OCI-LY1 (cell line): Measurements from ENCODE around the gene BMPER.

ENCODE experiments used
- H2AFZ ChIP-seq: fragments of 200-600 bp; sonication (generic), shearing (Covaris generic); 2 replicates; pipeline ENCODE4 v1.6.0; 2014; ENCODE audit warnings: antibody characterized with exemption, mild to moderate bottlenecking, low read length
- H3F3A ChIP-seq: fragments of 200-600 bp; sonication (generic), shearing (Covaris generic); 2 replicates; pipeline ENCODE4 v1.6.0; 2014; ENCODE audit warnings: mild to moderate bottlenecking, antibody characterized with exemption, low read length, moderate library complexity; ENCODE audit not compliant: insufficient read depth
- H3K27ac ChIP-seq: fragments of 200-600 bp; sonication (generic); 2 replicates; pipeline ENCODE4 v1.5.1; 2014; ENCODE audit warnings: low read length, mixed run types, mild to moderate bottlenecking, low read depth; ENCODE audit not compliant: poor library complexity, severe bottlenecking
- H3K27me3 ChIP-seq: fragments of 200-600 bp; sonication (generic); 2 replicates; pipeline ENCODE4 v1.6.0; 2014; ENCODE audit warnings: antibody characterized with exemption, mild to moderate bottlenecking, low read length, moderate library complexity; ENCODE audit not compliant: insufficient read depth
- H3K36me3 ChIP-seq: fragments of 200-600 bp; sonication (generic); 2 replicates; pipeline ENCODE4 v1.6.1; 2014; ENCODE audit warnings: mild to moderate bottlenecking, antibody characterized with exemption, low read length, moderate library complexity, mixed read lengths; ENCODE audit not compliant: insufficient read depth
- H3K4me1 ChIP-seq: fragments of 200-600 bp; sonication (generic); 2 replicates; pipeline ENCODE4 v1.5.1; 2014; ENCODE audit warnings: mild to moderate bottlenecking, low read length, moderate library complexity; ENCODE audit not compliant: insufficient read depth, severe bottlenecking
- H3K4me2 ChIP-seq: fragments of 200-600 bp; sonication (generic), shearing (Covaris generic); 2 replicates; pipeline ENCODE4 v1.6.1; 2014; ENCODE audit warnings: low read length
- H3K4me3 ChIP-seq: fragments of 200-600 bp; sonication (generic); 2 replicates; pipeline ENCODE4 v1.5.1; 2014; ENCODE audit warnings: low read length, low read depth, mild to moderate bottlenecking, mixed read lengths; ENCODE audit not compliant: poor library complexity, severe bottlenecking
- H3K79me2 ChIP-seq: fragments of 200-600 bp; shearing (Covaris generic); 2 replicates; pipeline ENCODE4 v1.6.1; 2016; ENCODE audit warnings: mixed run types, low read length, mixed read lengths; ENCODE audit not compliant: insufficient read depth
- H3K9ac ChIP-seq: fragments of 200-600 bp; sonication (generic), shearing (Covaris generic); 2 replicates; pipeline ENCODE4 v1.6.1; 2014; ENCODE audit warnings: mild to moderate bottlenecking, low read length, mixed read lengths
- H3K9me2 ChIP-seq: fragments of 200-600 bp; sonication (generic), shearing (Covaris generic); 2 replicates; pipeline ENCODE4 v1.6.1; 2014; ENCODE audit warnings: low read depth, mild to moderate bottlenecking, low read length, mixed read lengths
- H3K9me3 ChIP-seq: fragments of 200-600 bp; shearing (Covaris generic); 2 replicates; pipeline ENCODE4 v1.6.1; 2014; ENCODE audit warnings: low read length, mixed read lengths
- H4K20me1 ChIP-seq: fragments of 200-600 bp; sonication (generic), shearing (Covaris generic); 2 replicates; pipeline ENCODE4 v1.6.0; 2016; ENCODE audit warnings: mild to moderate bottlenecking, low read length; ENCODE audit not compliant: insufficient read depth
- EZH2 ChIP-seq: fragments of 200-600 bp; sonication (generic), shearing (Covaris generic); IDR thresholded peaks from 2 replicates; pipeline ENCODE4 v1.8.0; 2017; ENCODE audit warnings: borderline replicate concordance, mixed run types, mild to moderate bottlenecking, antibody characterized with exemption, low read length, moderate library complexity, mixed read lengths
- TF ChIP-seq, protein P1 (sequence below): fragments of 200-600 bp; sonication (generic), shearing (Covaris generic); IDR thresholded peaks from 2 replicates; pipeline ENCODE4 v1.5.1; 2017; ENCODE audit warnings: mild to moderate bottlenecking, antibody characterized with exemption, low read length, moderate library complexity, mixed read lengths

Gene BMPER

DNA sequence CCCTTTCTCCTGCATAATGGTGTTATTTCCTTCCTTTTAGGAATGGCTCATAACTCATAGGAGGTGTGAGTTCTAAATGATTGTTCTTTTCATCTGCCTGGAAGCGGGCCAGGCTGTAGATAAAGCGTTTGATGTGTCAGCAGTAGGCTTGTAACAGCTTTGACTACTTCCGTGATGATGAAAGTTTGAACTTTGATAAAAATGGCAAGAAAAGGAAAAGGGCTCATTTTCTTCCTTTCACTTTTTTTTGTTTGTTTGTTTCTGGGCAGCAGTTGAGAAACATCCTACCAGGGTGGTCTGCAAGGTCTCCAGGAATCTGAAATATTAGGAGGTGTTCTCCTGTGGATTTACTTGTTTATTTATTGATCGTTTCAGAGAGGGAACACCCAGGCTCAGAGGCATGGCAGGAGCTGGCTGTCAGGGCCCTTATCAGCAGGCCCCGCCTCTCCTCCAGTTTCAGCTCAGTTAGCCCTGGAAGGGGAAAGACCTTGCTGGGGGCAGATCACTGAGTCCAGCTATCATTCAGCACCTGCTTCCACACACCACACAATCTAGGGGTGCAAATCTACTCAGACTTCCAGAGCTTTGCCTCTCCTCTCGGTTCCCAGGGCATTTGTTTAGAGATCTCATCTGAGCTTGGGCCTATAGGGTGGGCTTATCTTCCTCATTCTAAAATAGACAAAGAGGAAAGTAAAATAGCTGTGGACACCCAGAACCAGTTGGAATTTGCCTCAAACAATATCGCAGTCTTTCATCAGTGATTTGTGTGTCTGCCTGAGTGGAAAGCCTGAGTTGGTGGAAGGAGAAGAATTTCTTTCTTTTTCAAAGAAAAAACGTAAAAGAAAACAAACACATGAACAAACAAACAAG, 130.9 kb downstream of the BMPER start:
- H2AFZ ChIP-seq: no peak overlapping the region
- no peaks in the 10 kb centered on the region for H4K20me1 ChIP-seq
- no peak overlapping the region for H3K27ac ChIP-seq
- H3K27me3 ChIP-seq: no peaks in the 10 kb centered on the region
- no peaks in the 10 kb centered on the region for H3K9me3 ChIP-seq
- H3K79me2 ChIP-seq: no peaks in the 10 kb centered on the region
- H3K4me3 ChIP-seq: no peak overlapping the region
- no peaks in the 10 kb centered on the region for H3K9me2 ChIP-seq
- no peaks in the 10 kb centered on the region for H3K4me1 ChIP-seq
- H3K36me3 ChIP-seq: no peaks in the 10 kb centered on the region
- no peak overlapping the region for H3K4me2 ChIP-seq
- TF ChIP-seq, protein P1, sequence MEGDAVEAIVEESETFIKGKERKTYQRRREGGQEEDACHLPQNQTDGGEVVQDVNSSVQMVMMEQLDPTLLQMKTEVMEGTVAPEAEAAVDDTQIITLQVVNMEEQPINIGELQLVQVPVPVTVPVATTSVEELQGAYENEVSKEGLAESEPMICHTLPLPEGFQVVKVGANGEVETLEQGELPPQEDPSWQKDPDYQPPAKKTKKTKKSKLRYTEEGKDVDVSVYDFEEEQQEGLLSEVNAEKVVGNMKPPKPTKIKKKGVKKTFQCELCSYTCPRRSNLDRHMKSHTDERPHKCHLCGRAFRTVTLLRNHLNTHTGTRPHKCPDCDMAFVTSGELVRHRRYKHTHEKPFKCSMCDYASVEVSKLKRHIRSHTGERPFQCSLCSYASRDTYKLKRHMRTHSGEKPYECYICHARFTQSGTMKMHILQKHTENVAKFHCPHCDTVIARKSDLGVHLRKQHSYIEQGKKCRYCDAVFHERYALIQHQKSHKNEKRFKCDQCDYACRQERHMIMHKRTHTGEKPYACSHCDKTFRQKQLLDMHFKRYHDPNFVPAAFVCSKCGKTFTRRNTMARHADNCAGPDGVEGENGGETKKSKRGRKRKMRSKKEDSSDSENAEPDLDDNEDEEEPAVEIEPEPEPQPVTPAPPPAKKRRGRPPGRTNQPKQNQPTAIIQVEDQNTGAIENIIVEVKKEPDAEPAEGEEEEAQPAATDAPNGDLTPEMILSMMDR: no peak
- no peak for TF ChIP-seq EZH2
- H3F3A ChIP-seq: no peaks in the 10 kb centered on the region
- no peak overlapping the region for H3K9ac ChIP-seq

DNA sequence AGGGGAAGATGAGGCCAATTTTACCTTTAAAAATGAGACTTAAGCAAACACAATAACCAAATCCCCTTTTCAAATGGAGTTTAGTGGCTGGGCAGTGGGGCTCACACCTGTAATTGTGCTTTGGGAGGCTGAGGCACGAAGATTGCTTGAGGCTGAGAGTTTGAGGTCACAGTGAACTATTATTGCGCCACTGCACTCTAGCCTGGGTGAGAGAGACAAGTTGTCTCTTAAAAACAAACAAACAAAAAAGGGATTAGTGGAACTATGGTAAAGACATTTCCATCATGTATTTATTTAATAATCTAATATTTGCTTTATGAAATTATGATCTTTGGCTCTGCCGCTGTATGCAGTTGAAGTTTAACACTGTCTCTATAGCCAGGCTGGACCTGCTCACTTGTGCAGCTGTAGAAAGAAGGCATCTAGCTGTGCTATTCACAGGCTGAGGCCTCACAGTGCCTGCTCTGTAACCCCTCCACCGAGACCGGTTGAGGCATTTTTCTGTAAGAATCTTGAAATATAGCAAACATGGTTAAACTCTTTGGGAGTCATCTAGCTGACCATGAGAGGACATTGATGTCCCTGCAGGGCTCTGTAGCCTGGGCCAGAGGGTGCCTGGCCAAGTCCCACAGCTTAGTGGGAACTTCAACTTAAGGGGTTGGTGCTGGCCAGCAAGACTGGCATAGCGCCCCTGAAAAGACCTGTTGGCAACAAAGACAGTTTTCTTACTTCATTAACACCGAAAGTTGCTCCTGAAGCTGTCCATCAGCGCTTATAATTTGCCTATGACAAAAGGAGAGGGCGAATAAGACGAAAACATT, 131.8 kb downstream of the BMPER start:
- Histone ChIP-seq H2AFZ (no peak overlapping the region), H3K27me3 (no peaks in the 10 kb centered on the region), H3F3A (no peaks in the 10 kb centered on the region), H3K79me2 (no peaks in the 10 kb centered on the region), H3K27ac (no peak overlapping the region), H3K4me1 (no peaks in the 10 kb centered on the region), H3K4me3 (no peak overlapping the region), H3K9me2 (no peaks in the 10 kb centered on the region), H3K9me3 (no peaks in the 10 kb centered on the region), H3K4me2 (no peak overlapping the region), H4K20me1 (no peaks in the 10 kb centered on the region), H3K9ac (no peak overlapping the region), H3K36me3 (no peaks in the 10 kb centered on the region)
- TF ChIP-seq, protein P1: no peak
- no peak for TF ChIP-seq EZH2

DNA sequence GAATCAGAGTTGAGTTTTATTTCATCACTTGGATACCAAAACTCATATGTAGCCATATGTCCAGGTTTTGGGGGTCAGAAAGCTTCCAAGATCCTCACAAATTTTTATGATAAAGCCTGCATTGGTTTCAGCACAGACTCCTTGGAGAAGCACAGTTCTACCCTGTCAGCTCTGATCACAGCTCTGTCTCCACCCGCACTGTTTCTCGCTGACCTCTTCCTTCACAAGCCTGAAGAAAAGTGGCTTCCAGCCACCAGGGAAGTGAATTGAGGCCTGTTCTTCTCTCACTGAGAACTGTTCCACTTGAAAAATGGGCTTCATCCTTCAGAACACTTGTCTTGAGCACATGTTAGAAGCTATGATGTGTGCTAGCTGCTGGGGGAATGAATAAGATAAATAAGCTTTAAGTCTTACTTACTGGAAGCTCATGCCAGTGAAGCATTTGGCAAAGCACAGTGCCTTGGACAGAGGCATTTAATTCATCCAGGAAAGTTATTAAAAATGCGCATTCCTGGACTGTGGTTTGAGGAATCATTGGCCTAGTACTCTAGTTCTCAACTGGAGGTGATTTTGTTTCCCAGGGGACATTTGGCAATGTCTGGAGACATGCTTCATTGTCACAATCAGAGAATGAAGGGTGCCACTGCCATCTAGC, 133.6 kb downstream of the BMPER start:
- Histone ChIP-seq H3K79me2 (no peaks in the 10 kb centered on the region), H3K27ac (no peak overlapping the region), H3F3A (no peaks in the 10 kb centered on the region), H3K9ac (no peak overlapping the region), H2AFZ (no peak overlapping the region), H3K9me2 (no peaks in the 10 kb centered on the region), H3K4me2 (no peak overlapping the region), H3K27me3 (no peaks in the 10 kb centered on the region), H3K4me1 (no peaks in the 10 kb centered on the region), H3K36me3 (no peaks in the 10 kb centered on the region), H3K9me3 (no peaks in the 10 kb centered on the region), H4K20me1 (no peaks in the 10 kb centered on the region), H3K4me3 (no peak overlapping the region)
- TF ChIP-seq EZH2: no peak
- TF ChIP-seq, protein P1: no peak
